LNCaP clone FGC (cell line): ENCODE measurements around the gene CAVIN2.

Experiments
- DNase-seq: peaks from one replicate; pipeline ENCODE4 v3.0.0-alpha.2; 2011; ENCODE audit warnings: low read depth
- H3K4me3 ChIP-seq: 2 replicates; pipeline ENCODE4 v1.5.1; 2011; ENCODE audit warnings: mild to moderate bottlenecking, low read depth, low read length, control low read depth
- CTCF ChIP-seq: IDR thresholded peaks from 2 replicates; pipeline ENCODE4 v1.5.1; 2012; ENCODE audit warnings: mild to moderate bottlenecking; ENCODE audit not compliant: control insufficient read depth, insufficient read depth; ENCODE audit errors: extremely low read depth

CAVIN2 gene

GRCh38 chr2:191818133-191818532, 28.8 kb downstream of the CAVIN2 start:
- no peak overlapping the region for H3K4me3 ChIP-seq
- TF ChIP-seq CTCF = no peak

DNA sequence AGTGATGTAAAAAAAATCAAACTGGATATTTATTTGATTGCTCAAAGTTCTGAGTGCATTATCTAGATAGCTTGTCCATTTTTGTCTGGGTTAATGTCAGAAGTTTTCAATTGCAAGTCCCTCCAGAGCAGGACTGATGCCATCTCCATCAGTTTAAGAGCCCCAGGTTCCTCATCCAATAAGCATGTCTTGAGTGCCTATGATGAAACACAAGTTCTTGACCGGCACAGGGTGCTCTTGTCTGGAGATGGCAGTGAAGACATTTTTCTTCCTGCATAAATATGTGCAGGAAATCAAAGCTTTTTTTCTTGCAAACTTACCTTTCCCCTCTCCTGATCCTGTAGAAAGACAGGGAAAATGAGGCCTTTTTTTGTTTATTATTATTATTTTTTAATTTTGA, 31.9 kb downstream of the CAVIN2 start:
- TF ChIP-seq CTCF = no peak
- no peak overlapping the region for H3K4me3 ChIP-seq
- DNase-seq = no peak

More at GRCh38 chr2:191818133-191818532, 28.8 kb downstream of the CAVIN2 start:
- no peak for DNase-seq

DNA sequence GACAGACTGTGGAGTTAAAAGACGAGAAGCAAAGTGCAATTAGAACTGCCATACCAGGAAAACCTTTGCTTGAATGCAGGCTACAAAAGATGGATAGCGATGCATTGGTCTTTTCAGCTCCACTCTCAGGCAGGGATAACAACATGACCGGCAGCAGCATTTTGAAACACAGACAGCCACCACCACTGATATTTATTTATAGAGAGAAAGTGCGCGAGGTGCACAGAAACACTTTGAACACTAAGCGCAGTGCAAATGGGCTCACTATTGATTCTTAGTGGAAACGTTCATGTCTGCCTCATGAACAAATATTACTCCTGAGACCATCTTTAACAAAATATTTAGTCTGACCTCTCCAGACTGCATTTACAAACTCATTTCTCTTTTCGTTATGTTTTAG, 32.9 kb downstream of the CAVIN2 start:
- no peak overlapping the region for H3K4me3 ChIP-seq
- no peak for TF ChIP-seq CTCF
- no peak for DNase-seq

- TF ChIP-seq CTCF = peak; percentile 80
- DNase-seq = peak; percentile 35
- H3K4me3 ChIP-seq = no peak overlapping the region
Observed at GRCh38 chr2:191811807-191812602, 34.9 kb downstream of the CAVIN2 start.

GRCh38 chr2:191806396-191806795, 40.5 kb downstream of the CAVIN2 start:
- TF ChIP-seq CTCF = no peak
- DNase-seq = no peak

GRCh38 chr2:191804766-191805165, 42.1 kb downstream of the CAVIN2 start:
- no peak for TF ChIP-seq CTCF
- no peak overlapping the region for H3K4me3 ChIP-seq
- no peak for DNase-seq

More at GRCh38 chr2:191806396-191806795, 40.5 kb downstream of the CAVIN2 start:
- no peak overlapping the region for H3K4me3 ChIP-seq

- no peak for TF ChIP-seq CTCF
- no peak for DNase-seq
- H3K4me3 ChIP-seq = no peak overlapping the region
Observed at GRCh38 chr2:191803007-191803406, 43.9 kb downstream of the CAVIN2 start.
